H1 (cell line): ENCODE data around the gene RALY.

Source experiments
- CHD2 ChIP-seq: IDR thresholded peaks from 2 replicates; pipeline ENCODE4 v1.6.1; 2012; ENCODE audit warnings: low read length, improper control_type of control experiment
- EP300 ChIP-seq, 2 experiments: IDR thresholded peaks; 1 replicate in 1 of 2; 2 replicates in 1 of 2; pipeline ENCODE4 v1.6.1; 2011 to 2012; ENCODE audit warnings: low read depth in 2 of 2, low read length in 2 of 2, mild to moderate bottlenecking in 2 of 2, borderline replicate concordance in 1 of 2, inconsistent platforms in 1 of 2, moderate library complexity in 1 of 2
- GABPA ChIP-seq: IDR thresholded peaks from 2 replicates; pipeline ENCODE4 v1.6.1; 2011; ENCODE audit warnings: mild to moderate bottlenecking, low read length, moderate library complexity, borderline replicate concordance; ENCODE audit not compliant: insufficient read depth
- KDM1A ChIP-seq: fragments of 200-600, 300-600 bp; sonication (generic); IDR thresholded peaks from 2 replicates; pipeline ENCODE4 v1.7.1; 2016; ENCODE audit warnings: mild to moderate bottlenecking, low read length, borderline replicate concordance
- RAD21 ChIP-seq, 2 experiments: IDR thresholded peaks in 1 of 2; conservative IDR thresholded peaks in 1 of 2; 2 replicates each; pipeline ENCODE4 v1.6.1; 2011; ENCODE audit warnings: low read depth in 2 of 2, low read length in 2 of 2, improper control_type of control experiment in 1 of 2, inconsistent platforms in 1 of 2, mild to moderate bottlenecking in 1 of 2, moderate library complexity in 1 of 2
- RBBP5 ChIP-seq: IDR thresholded peaks from 2 replicates; pipeline ENCODE4 v1.7.1; 2012; ENCODE audit warnings: low read depth, mild to moderate bottlenecking, inconsistent platforms, low read length, moderate library complexity, borderline replicate concordance
- RFX5 ChIP-seq: IDR thresholded peaks from 2 replicates; pipeline ENCODE4 v1.6.1; 2011; ENCODE audit warnings: low read depth, low read length, improper control_type of control experiment, borderline replicate concordance
- SIN3A ChIP-seq, 2 experiments: IDR thresholded peaks in 1 of 2; conservative IDR thresholded peaks in 1 of 2; 2 replicates each; pipeline ENCODE4 v1.6.1; 2011 to 2012; ENCODE audit warnings: low read length in 2 of 2, improper control_type of control experiment in 1 of 2, low read depth in 1 of 2, mild to moderate bottlenecking in 1 of 2
- SP4 ChIP-seq: IDR thresholded peaks from 2 replicates; pipeline ENCODE4 v1.6.1; 2012; ENCODE audit warnings: low read length, inconsistent platforms
- TAF1 ChIP-seq: IDR thresholded peaks from 2 replicates; pipeline ENCODE4 v1.6.1; 2011; ENCODE audit warnings: mild to moderate bottlenecking, low read depth, low read length
- TF ChIP-seq, protein P1 (sequence below), 3 experiments: IDR thresholded peaks; 1 replicate in 2 of 3; 2 replicates in 1 of 3; pipeline versions ENCODE4 v1.5.1 to v1.6.1; 2011; ENCODE audit warnings: low read length in 3 of 3, mild to moderate bottlenecking in 3 of 3, inconsistent platforms in 2 of 3, low read depth in 1 of 3, moderate library complexity in 1 of 3; ENCODE audit not compliant: insufficient read depth in 1 of 3; ENCODE audit errors: control extremely low read depth in 1 of 3
- TF ChIP-seq, protein P2 (sequence below): IDR thresholded peaks from 2 replicates; pipeline ENCODE4 v1.6.1; 2012; ENCODE audit warnings: inconsistent platforms
- TF ChIP-seq, protein P3 (sequence below): IDR thresholded peaks from 2 replicates; pipeline ENCODE4 v1.6.1; 2011; ENCODE audit warnings: low read length, improper control_type of control experiment
- TF ChIP-seq, protein P4 (sequence below): IDR thresholded peaks from 2 replicates; pipeline ENCODE4 v1.6.1; 2012; ENCODE audit warnings: inconsistent platforms

DNA sequence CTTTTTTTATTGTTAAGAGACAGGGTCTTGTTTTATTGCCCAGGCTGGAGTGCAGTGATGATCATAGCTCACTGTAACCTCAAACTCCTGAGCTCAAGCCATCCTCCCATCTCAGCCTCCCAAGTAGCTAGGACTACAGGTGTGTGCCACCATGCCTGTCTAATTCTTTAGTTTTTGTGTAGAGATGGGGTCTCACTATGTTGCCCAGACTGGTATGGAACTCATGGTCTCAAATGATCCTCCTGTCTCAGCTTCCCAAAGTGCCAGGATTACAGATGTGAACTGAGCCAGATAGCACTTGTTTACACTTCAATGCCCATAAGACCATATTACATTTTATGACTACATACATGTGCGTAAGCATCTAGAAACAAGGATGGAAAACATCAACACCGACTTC is 100.2 kb downstream of the RALY start:
- TF ChIP-seq RAD21 (IDR thresholded peaks at IDR 0.05 in 1 of 2, conservative IDR thresholded peaks at IDR 0.05 in 1 of 2; ENCODE audit: low read depth in 2 of 2, low read length in 2 of 2) (no peak), RBBP5 (no peak), TAF1 (no peak), CHD2 (no peak), GABPA (no peak), RFX5 (no peak), EP300 (IDR thresholded peaks at IDR 0.05; ENCODE audit: borderline replicate concordance in 1 of 2, low read depth in 2 of 2, low read length in 2 of 2) (no peak), SIN3A (conservative IDR thresholded peaks at IDR 0.05 in 1 of 2, IDR thresholded peaks at IDR 0.05 in 1 of 2; ENCODE audit: low read depth in 1 of 2, low read length in 2 of 2) (no peak), SP4 (no peak), KDM1A (no peak)
- TF ChIP-seq, protein P1, sequence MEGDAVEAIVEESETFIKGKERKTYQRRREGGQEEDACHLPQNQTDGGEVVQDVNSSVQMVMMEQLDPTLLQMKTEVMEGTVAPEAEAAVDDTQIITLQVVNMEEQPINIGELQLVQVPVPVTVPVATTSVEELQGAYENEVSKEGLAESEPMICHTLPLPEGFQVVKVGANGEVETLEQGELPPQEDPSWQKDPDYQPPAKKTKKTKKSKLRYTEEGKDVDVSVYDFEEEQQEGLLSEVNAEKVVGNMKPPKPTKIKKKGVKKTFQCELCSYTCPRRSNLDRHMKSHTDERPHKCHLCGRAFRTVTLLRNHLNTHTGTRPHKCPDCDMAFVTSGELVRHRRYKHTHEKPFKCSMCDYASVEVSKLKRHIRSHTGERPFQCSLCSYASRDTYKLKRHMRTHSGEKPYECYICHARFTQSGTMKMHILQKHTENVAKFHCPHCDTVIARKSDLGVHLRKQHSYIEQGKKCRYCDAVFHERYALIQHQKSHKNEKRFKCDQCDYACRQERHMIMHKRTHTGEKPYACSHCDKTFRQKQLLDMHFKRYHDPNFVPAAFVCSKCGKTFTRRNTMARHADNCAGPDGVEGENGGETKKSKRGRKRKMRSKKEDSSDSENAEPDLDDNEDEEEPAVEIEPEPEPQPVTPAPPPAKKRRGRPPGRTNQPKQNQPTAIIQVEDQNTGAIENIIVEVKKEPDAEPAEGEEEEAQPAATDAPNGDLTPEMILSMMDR (IDR thresholded peaks at IDR 0.05; ENCODE audit: control extremely low read depth in 1 of 3, insufficient read depth in 1 of 3, low read depth in 1 of 3, low read length in 3 of 3) = no peak
- TF ChIP-seq, protein P2, sequence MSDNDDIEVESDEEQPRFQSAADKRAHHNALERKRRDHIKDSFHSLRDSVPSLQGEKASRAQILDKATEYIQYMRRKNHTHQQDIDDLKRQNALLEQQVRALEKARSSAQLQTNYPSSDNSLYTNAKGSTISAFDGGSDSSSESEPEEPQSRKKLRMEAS = no peak
- TF ChIP-seq, protein P3, sequence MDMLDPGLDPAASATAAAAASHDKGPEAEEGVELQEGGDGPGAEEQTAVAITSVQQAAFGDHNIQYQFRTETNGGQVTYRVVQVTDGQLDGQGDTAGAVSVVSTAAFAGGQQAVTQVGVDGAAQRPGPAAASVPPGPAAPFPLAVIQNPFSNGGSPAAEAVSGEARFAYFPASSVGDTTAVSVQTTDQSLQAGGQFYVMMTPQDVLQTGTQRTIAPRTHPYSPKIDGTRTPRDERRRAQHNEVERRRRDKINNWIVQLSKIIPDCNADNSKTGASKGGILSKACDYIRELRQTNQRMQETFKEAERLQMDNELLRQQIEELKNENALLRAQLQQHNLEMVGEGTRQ = no peak
- TF ChIP-seq, protein P4, sequence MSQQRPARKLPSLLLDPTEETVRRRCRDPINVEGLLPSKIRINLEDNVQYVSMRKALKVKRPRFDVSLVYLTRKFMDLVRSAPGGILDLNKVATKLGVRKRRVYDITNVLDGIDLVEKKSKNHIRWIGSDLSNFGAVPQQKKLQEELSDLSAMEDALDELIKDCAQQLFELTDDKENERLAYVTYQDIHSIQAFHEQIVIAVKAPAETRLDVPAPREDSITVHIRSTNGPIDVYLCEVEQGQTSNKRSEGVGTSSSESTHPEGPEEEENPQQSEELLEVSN = no peak
